GM18498 (cell line): ENCODE results near the gene TTLL11.

Experiments used
- ATAC-seq: cut with Tn5 transposase; IDR thresholded peaks from one replicate; pipeline ENCODE4 v1.9.1; 2021; ENCODE audit warnings: mild to moderate bottlenecking, moderate library complexity; ENCODE audit not compliant: unreplicated experiment

Gene TTLL11

DNA sequence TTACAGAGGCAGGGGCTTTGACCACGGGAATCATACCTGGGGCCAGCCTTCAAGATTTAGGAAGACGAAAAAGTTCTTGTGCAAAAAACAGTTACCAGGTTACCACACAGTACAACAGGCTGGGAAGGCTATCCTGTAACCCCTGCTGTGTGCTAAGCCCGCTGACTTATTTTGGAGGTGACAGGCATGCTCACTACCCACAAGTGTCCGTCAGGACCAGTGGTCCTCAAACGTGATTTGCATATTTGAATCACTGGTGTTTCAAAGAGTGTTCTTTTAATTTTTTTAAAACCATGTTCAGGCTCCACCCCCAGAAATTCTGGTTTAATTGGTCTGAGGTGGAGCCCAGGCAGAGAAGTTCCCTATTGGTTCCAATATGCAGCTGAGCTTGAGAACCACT is 146.6 kb downstream of the TTLL11 start:
- no peak for ATAC-seq

DNA sequence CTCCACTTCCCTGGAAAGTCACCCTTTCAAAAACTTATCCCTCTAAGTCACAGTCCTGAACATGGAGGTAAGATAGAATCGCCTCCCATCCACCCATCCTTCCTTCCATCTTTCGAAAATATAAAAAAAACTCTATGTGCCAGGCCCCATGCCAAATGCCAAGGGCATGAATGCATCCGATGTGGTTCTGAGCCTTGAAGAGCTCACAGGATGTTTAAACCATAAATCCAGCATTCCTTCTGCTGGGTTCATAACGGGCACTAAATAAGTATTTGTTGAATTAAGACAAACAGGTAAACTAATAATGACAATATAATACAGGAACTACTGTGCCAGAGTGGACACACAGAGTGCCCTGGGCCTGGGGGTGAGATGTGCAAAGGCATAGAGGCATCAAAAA is 147.3 kb downstream of the TTLL11 start:
- no peak for ATAC-seq

DNA sequence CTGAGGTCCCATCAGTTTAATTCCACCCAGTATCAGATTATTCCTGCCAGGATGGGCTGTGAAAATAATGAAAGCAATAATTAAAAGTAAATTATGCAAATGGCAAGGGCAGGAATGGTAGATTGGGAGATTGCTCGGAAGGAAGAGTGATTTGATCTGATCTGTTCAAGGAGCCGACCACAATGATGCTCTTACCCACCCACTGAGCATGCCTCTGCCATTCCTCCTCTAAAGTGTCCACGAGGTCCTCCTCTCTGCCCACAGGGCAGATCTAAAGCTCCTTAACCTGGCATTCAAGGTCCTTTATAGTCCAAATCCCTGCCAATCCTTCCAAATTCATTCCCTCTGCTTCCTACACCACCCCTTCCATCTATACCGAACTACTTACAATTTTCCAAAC is 147.8 kb downstream of the TTLL11 start:
- no peak for ATAC-seq

DNA sequence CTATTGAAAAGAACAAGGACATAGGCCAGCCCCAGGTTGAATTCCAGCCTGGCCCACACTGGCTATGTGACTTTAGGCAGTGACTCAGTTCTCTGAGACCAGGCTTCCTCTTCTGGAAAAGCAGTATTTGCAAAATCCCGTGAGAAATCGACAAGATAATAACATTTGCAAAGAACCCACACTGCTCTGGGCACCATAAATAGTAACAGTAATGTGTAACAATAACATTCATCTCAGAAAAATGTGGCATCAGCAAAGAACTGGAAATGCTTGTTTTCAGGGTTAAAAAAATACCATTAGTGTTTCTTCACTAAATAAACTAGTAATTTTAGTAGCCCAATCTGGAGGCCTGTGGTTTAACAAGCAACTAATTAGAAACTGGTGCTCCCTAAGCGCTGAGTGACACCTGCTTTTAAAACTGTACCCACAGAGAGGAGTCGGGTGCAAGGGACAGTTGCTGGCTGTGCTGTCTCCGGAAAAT is 148.4 kb downstream of the TTLL11 start:
- ATAC-seq, result no peak

DNA sequence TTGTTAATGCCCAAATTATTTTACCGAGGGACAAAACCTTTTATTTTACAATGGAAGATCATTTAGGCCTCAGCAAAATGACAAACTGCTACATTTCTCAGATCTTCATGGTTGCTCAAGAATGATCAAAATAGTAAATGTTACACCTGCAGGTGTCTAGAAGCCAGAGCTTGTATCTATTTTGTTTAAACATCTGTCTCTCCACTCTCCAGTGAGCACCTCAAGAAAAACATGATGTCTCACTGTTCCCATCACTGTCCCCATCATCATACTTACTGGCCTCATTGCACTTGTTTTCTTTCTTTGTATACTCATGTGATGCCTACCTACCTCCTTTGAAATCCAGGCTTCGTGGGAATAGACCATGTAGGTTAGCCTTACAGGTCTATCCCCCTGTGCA is 149.6 kb downstream of the TTLL11 start:
- ATAC-seq, result no peak

DNA sequence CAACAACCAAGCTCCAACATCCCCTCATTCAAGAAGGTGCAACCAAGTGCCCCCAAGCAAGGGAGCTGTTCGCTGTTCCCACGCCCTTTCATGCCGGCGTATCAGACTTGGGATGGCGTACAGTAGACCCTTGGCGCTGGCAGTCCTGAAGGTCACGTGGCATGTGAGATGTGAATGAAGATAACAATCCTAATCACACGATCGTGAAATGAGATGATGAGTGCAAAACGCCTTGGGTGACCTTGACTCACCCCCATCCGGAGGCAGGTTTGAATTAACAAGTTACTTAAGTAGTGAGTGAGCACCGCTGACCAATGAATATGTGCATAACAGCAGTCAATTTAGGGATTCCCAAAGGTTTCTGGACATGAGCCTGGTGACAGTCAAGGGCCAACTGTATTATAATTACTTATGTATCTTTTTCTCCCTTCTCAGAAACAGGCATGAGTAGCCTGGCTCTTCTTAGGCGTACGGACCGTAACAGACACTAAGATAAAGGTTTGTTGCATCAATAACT is 150.2 kb downstream of the TTLL11 start:
- no peak for ATAC-seq

DNA sequence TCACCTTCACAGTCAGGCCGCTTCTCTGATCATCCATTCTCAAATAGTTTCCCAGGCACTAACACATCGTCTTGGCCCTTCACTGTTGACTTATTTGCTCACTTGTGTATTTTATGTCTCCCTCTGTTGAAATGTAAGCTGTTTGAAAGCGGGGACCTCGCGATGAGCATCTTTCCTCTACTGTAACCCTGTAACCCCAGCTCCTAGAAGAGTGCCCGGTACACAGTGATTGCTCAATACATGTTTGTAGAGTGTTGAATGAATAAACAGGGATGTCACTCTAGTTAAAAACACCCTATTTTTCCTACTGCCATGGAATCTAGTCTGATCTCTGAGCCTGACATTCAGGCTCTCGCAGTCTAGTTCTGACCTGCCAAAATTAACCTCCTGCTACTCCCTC is 150.8 kb downstream of the TTLL11 start:
- ATAC-seq, result no peak

DNA sequence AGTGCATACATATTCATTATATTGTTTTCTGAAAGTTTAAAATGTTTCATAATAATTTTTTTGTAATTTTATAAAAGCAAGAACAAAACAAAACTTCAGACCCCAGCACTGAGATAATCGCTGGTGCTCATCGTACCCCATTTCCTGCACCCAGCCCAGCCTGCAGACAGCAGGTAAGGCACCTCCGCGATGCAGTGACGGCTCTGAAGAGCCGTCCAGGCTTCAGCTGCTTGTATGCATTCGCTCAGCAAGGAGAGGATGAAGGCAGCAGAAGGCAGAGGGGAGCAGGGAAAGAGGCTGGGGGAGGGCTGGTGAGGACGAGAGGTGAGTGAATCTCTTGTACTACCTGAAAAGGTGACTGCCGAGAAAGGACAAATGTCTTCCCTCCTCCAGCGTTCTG is 153.5 kb downstream of the TTLL11 start:
- ATAC-seq, result no peak

DNA sequence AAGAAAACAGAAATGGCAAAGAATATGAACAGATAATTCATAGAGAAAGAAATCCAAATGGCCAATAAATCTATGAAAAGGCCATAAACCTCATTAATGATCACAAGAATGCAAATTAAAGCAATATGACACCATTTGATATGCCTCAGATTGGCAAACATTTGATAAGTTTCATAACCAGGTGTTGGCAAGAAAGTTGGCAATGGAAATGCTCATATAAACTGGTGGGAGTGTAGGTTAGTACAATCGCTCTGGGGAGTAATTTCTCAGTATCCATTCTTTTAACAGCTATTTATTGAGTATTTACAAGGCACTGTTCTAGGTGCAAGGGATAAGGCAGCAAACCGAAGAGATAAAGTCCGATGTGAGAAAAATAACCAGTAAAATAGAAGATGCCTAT is 154.5 kb downstream of the TTLL11 start:
- no peak for ATAC-seq

DNA sequence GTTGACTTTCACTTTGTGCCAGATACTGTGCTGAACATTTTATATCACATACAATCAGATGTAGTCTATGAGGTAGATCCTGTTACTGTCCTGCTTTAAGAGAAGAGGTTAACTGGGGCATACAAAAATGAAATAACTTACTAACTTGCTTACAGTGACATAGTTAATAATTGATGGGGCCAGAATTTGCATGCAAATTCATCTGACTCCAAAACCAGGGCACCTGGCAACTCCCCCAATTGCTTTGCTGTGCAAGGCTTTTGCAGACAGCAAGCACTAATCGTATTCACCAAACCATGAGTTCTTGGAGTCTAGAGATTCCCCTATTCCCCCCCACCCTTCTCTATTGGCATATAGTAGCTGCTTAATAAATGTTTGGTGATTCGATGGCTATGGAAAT is 155.9 kb downstream of the TTLL11 start:
- ATAC-seq, result no peak

DNA sequence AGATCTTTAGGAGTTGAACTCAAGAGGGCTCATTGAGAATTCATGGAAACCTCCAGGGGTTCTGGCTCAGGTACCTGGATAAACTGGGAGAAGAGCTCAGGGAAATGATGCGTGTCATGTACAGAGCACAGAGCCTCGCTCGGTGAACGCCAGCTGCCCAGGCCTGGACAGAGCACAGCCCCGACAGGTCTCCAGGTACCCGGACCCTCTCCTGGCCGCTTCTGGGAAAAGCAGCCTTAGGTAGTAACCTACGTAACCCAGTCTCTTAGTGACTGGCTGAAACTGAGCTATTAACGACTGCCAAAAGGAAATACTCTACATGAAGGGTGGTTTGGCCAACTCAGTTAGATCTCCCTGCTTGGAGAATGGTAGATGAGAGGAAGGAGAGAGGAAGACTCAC is 157.4 kb downstream of the TTLL11 start:
- ATAC-seq, result no peak

DNA sequence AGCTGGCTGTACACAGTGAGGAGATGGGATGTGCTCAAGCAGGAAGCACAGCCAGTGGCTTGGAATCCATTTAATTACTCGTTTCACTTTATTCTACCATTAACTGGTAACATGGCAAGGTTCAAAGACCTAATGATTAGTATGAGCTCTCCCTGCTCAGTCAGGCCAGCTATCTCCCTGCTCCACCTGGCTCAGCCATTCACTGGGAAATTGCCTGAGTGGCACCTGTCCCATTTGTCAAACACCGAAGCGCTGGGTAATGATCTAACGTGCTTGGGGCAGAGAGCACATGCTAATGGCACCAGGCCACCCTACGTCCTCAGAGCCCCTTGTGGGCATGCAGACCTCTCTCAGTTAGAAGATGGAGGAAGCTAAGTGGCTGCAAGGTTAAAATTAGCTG is 162.2 kb downstream of the TTLL11 start:
- ATAC-seq, result no peak

DNA sequence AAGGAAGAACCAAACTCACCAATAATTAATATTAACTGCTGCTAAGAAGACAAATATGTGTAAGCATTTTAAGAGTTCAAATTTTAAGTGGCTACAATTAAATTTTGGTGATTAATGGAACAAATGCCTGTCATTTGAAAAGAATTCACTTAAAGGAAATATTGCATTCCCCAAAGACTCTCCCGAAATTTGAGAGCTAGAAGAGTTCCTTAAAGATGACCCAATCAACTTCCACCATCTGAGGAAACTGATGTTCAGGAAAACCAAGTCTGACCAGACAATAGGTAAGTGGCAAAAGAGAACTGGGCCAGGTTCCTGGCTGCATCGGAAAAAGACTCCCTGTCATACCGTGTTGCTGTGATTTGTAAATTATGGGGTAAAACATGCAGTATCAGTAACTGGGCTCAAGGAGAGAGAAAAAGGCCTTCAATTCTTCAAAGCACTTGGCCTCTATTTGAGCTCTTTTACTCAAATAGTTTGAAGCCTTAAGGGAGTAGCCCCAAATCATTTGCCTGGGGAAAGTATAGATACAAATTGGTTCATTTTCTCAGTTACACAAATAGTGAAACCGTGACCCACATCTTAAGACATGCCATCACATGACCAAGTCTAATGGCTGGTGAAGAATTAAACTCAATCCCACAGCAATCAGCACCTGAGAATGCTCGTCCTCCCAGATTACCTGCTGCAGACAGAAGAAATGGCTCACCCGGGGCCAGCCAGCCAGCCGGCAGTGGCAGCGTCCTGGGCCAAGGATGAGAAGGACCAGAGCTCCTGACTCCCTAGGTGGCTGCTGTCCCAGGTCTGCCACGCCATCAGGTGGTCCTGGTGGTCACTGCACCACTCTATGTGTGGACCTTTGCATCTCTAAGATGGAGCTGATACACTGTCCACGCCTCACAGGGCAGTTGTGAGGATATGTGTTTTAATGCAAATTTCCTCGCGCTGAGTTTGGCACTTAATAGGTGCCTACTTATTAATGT is 162.9 kb downstream of the TTLL11 start:
- peak; percentile 59 for ATAC-seq

DNA sequence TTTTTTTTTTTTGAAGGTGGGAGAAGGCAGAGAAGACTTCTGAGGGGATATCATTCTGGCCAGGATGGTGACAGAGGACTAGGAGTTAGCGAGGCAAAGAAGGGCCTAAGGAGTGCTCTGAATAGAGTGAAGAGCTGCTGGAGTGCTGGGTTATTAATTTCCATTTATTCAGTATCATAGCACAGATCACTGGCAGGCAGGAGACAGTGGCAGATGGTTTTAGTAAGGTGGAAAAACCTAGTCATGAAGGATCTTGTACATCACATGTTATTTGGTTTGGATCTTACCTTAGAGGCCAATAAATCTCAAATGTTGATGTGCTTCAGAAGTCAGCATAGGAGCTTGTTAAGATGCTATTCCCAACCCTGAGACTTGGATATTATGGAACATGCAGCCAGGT is 165.5 kb downstream of the TTLL11 start:
- ATAC-seq, result no peak

DNA sequence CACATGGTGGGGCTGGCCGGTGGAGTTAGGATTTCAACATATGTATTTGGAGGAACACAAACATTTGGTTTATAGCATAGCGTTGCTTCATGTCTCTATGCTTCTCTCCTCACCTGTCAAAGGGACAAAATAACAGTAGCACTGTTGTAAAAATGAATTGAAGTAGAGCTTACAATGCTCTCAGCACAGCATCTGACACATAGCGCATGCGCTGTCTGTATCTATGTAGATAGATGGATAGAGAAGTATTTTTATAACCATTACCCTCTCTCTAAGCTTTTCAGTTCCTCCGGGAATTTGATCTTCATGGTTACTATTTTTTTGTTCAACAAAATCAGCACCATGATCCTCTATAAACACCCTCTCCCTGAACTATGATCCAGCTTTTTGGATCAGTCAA is 166.0 kb downstream of the TTLL11 start:
- ATAC-seq, result no peak

DNA sequence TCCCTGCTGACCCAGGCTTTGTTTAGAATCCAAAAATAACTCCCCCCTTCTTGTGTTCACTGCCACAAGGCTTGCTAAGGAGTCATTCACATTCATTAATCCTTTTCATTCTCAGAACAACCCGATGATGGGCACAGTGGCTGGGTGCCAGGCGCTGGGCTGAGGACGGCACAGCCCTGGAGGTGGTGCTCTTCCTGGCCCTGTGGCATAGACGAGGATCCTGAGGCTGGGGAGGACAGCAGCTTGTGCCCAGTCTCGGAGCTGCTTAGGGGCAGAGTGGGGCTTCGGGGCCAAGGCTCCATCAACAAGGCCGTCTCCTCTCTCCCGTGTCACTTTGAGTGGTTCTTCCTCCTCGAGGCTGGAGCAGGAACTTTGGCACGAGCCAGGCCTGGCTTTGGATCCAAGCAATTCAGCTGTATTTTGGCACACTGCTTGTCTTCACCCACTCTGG is 166.7 kb downstream of the TTLL11 start:
- no peak for ATAC-seq

DNA sequence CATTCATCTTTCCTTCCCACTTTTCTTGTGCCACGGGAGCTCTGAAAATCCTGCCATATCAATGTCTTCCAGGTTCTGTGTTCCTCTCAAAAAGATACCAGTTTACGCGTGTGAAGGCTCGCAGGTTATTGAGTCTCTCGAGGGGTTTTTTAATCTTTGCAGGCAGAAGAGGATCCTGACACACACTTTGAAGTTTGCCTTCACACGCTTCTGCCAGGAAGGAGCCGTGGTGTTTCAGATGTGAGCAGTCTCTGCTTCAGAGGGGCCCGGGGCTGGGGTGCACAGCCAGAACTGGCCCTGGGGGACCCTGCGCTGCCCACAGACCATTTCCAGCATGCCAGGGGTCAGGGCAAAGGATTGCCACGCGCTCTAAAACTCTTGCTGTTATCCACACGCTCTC is 167.2 kb downstream of the TTLL11 start:
- ATAC-seq, result no peak

DNA sequence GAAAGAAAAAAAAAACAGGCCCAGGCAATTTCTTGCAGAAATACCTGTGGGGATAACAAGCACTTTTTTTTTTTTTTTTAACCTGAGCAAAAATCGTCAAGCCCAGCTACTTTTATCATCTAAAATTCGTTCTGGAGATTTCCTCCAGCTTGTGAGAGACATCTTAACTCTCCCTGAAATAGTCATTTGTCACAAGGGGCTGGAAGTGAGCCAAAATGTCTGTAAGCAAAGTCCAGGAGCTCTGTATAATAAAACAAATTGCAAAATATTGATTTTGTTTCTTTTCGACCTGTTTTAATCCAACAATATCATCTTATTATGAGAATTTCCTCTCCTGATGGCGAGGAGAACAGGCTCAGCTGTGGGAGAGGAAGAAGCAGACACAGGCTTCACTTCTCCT is 168.4 kb downstream of the TTLL11 start:
- no peak for ATAC-seq

DNA sequence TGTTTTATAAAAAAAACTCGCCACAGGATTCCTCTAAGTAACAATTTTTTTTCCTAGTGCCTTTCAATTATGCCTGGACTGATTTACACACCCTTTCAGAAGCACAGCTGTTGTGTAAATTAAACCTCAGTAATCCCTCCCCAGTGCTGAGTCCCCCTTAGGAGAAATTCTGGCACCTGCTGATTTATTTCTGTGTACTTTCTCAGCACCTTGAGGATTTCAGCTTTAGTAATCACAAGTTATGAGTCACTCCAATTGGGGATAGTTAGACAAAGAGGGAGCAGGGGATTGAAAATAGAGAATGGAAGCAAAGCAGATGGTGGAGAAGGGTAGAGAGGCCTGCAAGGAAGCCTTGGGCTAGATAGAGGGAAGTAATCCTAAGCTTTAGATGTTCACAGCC is 171.7 kb downstream of the TTLL11 start:
- ATAC-seq, result no peak

DNA sequence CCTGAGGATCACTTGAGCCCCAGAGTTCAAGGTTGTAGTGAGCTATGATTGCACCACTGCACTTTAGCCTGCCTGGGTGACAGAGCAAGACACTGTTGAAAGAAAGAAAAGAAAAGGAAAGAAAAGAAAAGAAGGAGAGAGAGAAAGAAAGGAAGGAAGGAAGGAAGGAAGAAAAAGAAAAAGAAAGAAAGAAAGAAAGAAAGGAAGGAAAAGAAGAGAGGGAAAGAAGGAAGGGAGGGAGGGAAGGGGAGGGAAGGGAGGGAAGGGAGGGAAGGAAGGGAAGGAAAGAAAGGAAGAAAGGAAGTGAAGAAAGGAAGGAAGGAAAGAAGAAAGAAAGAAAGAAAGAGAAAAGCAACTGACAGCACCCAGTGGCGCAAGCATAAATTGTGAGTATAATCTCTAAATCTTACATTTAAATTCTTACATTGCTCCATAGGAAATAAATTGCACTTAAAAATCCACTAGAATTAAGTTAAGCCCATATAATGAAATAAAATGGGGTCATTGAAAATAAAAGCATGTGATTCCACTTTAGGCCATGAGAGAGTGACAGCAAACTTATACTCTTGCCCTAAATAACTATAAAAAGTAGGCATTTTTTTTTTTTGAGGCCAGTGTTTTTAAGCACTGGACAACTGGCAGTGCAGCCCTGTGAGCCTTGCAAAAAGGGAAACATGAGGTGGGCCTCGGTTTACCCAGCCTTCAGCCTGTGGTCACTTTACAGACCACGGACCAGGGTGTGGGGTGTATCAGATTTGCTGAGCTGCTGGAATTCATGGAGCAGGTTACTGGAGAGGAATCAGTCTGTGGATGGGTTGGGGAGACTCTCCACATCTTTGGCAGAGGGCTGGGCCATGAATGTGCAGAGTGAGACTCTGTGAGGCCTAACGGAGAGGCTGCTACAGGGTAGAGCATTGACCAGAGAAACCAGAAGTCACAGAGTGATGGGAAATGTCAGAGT is 175.5 kb downstream of the TTLL11 start:
- no peak for ATAC-seq

DNA sequence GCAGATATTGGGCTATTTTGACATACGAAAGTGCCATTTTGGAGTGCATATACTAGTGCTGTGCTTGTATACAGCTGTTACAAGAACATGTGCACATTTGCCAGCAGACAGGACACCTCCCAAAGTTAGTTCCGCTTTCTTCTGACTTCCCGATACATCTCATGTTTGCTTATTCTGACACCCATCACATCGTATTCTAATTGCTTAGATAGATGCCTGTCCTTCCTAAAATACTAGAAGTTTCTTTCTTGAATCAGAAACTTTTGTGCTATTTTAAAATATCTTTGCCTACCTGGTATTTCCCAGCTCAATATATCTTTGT is 177.8 kb downstream of the TTLL11 start:
- ATAC-seq, result no peak
